H1 (cell line): ENCODE results near the gene ABCA13. TPM values are rescaled to one million over a fixed set of nuclear protein-coding genes. Genes with fewer than 3 reads are reported as not detected.

Experiments used
- CTCF ChIA-PET: fragments of 300-600 bp; sonication (Branson Sonifier 250); formaldehyde crosslinking; loops from one replicate; lab custom pipeline; 2021; ENCODE audit not compliant: partially characterized antibody; lab: Charles Lee
- POLR2A ChIA-PET: fragments of 300-600 bp; sonication (Branson Sonifier 250); formaldehyde crosslinking; loops from one replicate; lab custom pipeline; 2021; ENCODE audit warnings: inconsistent platforms; ENCODE audit not compliant: partially characterized antibody; lab: Charles Lee
- DNase-seq, 2 experiments: peaks; one replicate each; pipeline versions ENCODE4 v3.0.0 to v3.0.0-alpha.2; 2010 to 2022; ENCODE audit warnings: low spot score in 2 of 2, low read depth in 1 of 2, mixed read lengths in 1 of 2
- FAIRE-seq: peaks from 2 replicates; lab custom pipeline; 2011; peaks lifted over from hg19 to GRCh38; lab: Jason Lieb, UNC
- H2AFZ ChIP-seq: 2 replicates; pipeline ENCODE4 v1.8.1; 2012; ENCODE audit warnings: low read length, inconsistent platforms
- H2AK5ac ChIP-seq: 2 replicates; pipeline ENCODE4 v1.6.1; 2013; ENCODE audit warnings: low read depth, low read length
- H2BK120ac ChIP-seq: replicated peaks from 2 replicates; pipeline ENCODE3; 2013; ENCODE audit warnings: low read depth, low read length, inconsistent platforms
- H2BK12ac ChIP-seq: 2 replicates; pipeline ENCODE4 v1.6.1; 2013; ENCODE audit warnings: low read depth, low read length
- H2BK15ac ChIP-seq: 2 replicates; pipeline ENCODE4 v1.6.1; 2013; ENCODE audit warnings: low read length
- H2BK20ac ChIP-seq: 2 replicates; pipeline ENCODE4 v1.6.1; 2013; ENCODE audit warnings: low read length
- H2BK5ac ChIP-seq: 2 replicates; pipeline ENCODE4 v1.6.1; 2013; ENCODE audit warnings: low read depth, low read length
- H3K14ac ChIP-seq: 2 replicates; pipeline ENCODE4 v1.6.1; 2013; ENCODE audit warnings: inconsistent platforms; ENCODE audit not compliant: insufficient read length
- H3K18ac ChIP-seq: 2 replicates; pipeline ENCODE4 v1.6.1; 2013; ENCODE audit warnings: low read length; ENCODE audit errors: extremely low read depth
- H3K23ac ChIP-seq: 2 replicates; pipeline ENCODE4 v1.6.1; 2013; ENCODE audit warnings: inconsistent platforms; ENCODE audit not compliant: insufficient read length
- H3K23me2 ChIP-seq: 2 replicates; pipeline ENCODE4 v1.6.1; 2013; ENCODE audit warnings: low read depth, low read length
- H3K27ac ChIP-seq: 2 replicates; pipeline ENCODE4 v1.6.1; 2011; ENCODE audit warnings: low read depth, low read length, inconsistent platforms
- H3K27me3 ChIP-seq, 4 experiments: replicated peaks in 1 of 4; 1 replicate in 1 of 4; 2 replicates in 3 of 4; pipeline versions ENCODE4 v1.6.1 to v1.8.1; 2011 to 2013; ENCODE audit warnings: low read length in 3 of 4, mild to moderate bottlenecking in 3 of 4, inconsistent platforms in 2 of 4, mixed read lengths in 2 of 4, moderate library complexity in 1 of 4; ENCODE audit not compliant: control insufficient read depth in 3 of 4, insufficient read depth in 3 of 4; ENCODE audit errors: extremely low read depth in 1 of 4
- H3K36me3 ChIP-seq, 4 experiments: 2 replicates each; pipeline versions ENCODE4 v1.6.1 to v1.8.1; 2011 to 2013; ENCODE audit warnings: mild to moderate bottlenecking in 4 of 4, low read length in 3 of 4, moderate library complexity in 2 of 4, control low read depth in 1 of 4, inconsistent platforms in 1 of 4; ENCODE audit not compliant: insufficient read depth in 4 of 4, control insufficient read depth in 2 of 4
- H3K4ac ChIP-seq: replicated peaks from 2 replicates; pipeline ENCODE3; 2013; ENCODE audit warnings: low read length, low read depth, mixed read lengths, inconsistent platforms; ENCODE audit not compliant: insufficient read length
- H3K4me1 ChIP-seq, 4 experiments: replicated peaks in 1 of 4; 1 replicate in 1 of 4; 2 replicates in 3 of 4; pipeline versions ENCODE4 v1.6.1 to v1.8.1; 2011 to 2013; ENCODE audit warnings: low read length in 3 of 4, inconsistent platforms in 2 of 4, mixed read lengths in 1 of 4; ENCODE audit not compliant: insufficient read depth in 4 of 4, control insufficient read depth in 3 of 4
- H3K4me2 ChIP-seq, 2 experiments: 2 replicates each; pipeline versions ENCODE4 v1.6.1 to v1.8.1; 2011 to 2013; ENCODE audit warnings: low read depth in 2 of 2, low read length in 2 of 2, control low read depth in 1 of 2, inconsistent platforms in 1 of 2, mild to moderate bottlenecking in 1 of 2; ENCODE audit not compliant: insufficient read depth in 1 of 2
- H3K4me3 ChIP-seq, 4 experiments: fragments of 200-600, 300-600 bp in 1 of 4; sonication (generic), shearing (Covaris generic), sonication (Bioruptor Twin) in 1 of 4; 2 replicates each; pipeline versions ENCODE4 v1.5.1 to v1.8.1; 2011 to 2016; ENCODE audit warnings: low read length in 4 of 4, low read depth in 3 of 4, control low read depth in 2 of 4, inconsistent platforms in 2 of 4, mild to moderate bottlenecking in 2 of 4, mixed read lengths in 1 of 4, moderate library complexity in 1 of 4; ENCODE audit not compliant: insufficient read depth in 2 of 4; ENCODE audit errors: extremely low read depth in 1 of 4
- H3K56ac ChIP-seq: replicated peaks from 2 replicates; pipeline ENCODE3; 2013; ENCODE audit warnings: low read depth, mild to moderate bottlenecking, mixed read lengths, low read length, inconsistent platforms; ENCODE audit not compliant: insufficient read length
- H3K79me1 ChIP-seq: 2 replicates; pipeline ENCODE4 v1.6.1; 2013; ENCODE audit warnings: low read depth, low read length, control low read depth
- H3K79me2 ChIP-seq, 2 experiments: 2 replicates each; pipeline versions ENCODE4 v1.6.1 to v1.8.1; 2012 to 2013; ENCODE audit warnings: low read length in 2 of 2, mild to moderate bottlenecking in 2 of 2, inconsistent platforms in 1 of 2; ENCODE audit not compliant: insufficient read depth in 2 of 2, control insufficient read depth in 1 of 2
- H3K9ac ChIP-seq, 4 experiments: replicated peaks in 1 of 4; 1 replicate in 1 of 4; 2 replicates in 3 of 4; pipeline versions ENCODE4 v1.6.1 to v1.8.1; 2011 to 2013; ENCODE audit warnings: low read depth in 3 of 4, low read length in 3 of 4, control low read depth in 2 of 4, mild to moderate bottlenecking in 2 of 4, moderate library complexity in 2 of 4, inconsistent platforms in 1 of 4; ENCODE audit errors: extremely low read depth in 1 of 4
- H3K9me3 ChIP-seq, 2 experiments: 2 replicates each; pipeline versions ENCODE4 v1.6.1 to v1.8.1; 2012 to 2013; ENCODE audit warnings: mild to moderate bottlenecking in 2 of 2, moderate library complexity in 2 of 2, control low read depth in 1 of 2, inconsistent platforms in 1 of 2, low read depth in 1 of 2, low read length in 1 of 2, mixed read lengths in 1 of 2; ENCODE audit not compliant: insufficient read depth in 2 of 2
- H4K20me1 ChIP-seq, 2 experiments: replicated peaks in 1 of 2; 2 replicates each; pipeline versions ENCODE3 to v1.8.1; 2011 to 2013; ENCODE audit warnings: inconsistent platforms in 2 of 2, low read length in 2 of 2, mild to moderate bottlenecking in 1 of 2; ENCODE audit not compliant: insufficient read depth in 2 of 2, control insufficient read depth in 1 of 2
- H4K5ac ChIP-seq: 2 replicates; pipeline ENCODE4 v1.6.1; 2013; ENCODE audit warnings: low read length, low read depth, mixed read lengths, inconsistent platforms; ENCODE audit not compliant: insufficient read length
- H4K8ac ChIP-seq: 2 replicates; pipeline ENCODE4 v1.8.0; 2013; ENCODE audit warnings: mild to moderate bottlenecking, moderate library complexity, low read length, inconsistent platforms; ENCODE audit not compliant: insufficient read depth; ENCODE audit errors: extremely low read depth
- H4K91ac ChIP-seq: replicated peaks from 2 replicates; pipeline ENCODE3; 2013; ENCODE audit warnings: low read length, mixed read lengths, inconsistent platforms; ENCODE audit not compliant: insufficient read length
- ATF2 ChIP-seq: IDR thresholded peaks from 2 replicates; pipeline ENCODE4 v1.6.1; 2012; ENCODE audit warnings: low read length, inconsistent platforms
- EP300 ChIP-seq, 2 experiments: IDR thresholded peaks; 1 replicate in 1 of 2; 2 replicates in 1 of 2; pipeline ENCODE4 v1.6.1; 2011 to 2012; ENCODE audit warnings: low read depth in 2 of 2, low read length in 2 of 2, mild to moderate bottlenecking in 2 of 2, borderline replicate concordance in 1 of 2, inconsistent platforms in 1 of 2, moderate library complexity in 1 of 2
- FOSL1 ChIP-seq: IDR thresholded peaks from 2 replicates; pipeline ENCODE4 v1.6.1; 2011; ENCODE audit warnings: mild to moderate bottlenecking, low read depth, low read length, moderate library complexity; ENCODE audit not compliant: insufficient read depth
- GABPA ChIP-seq: IDR thresholded peaks from 2 replicates; pipeline ENCODE4 v1.6.1; 2011; ENCODE audit warnings: mild to moderate bottlenecking, low read length, moderate library complexity, borderline replicate concordance; ENCODE audit not compliant: insufficient read depth
- SAP30 ChIP-seq: fragments of 300-600 bp; sonication (generic); IDR thresholded peaks from 2 replicates; pipeline ENCODE4 v1.7.1; 2012; ENCODE audit warnings: low read length, moderate library complexity, mild to moderate bottlenecking, inconsistent platforms; ENCODE audit not compliant: insufficient read depth, insufficient replicate concordance
- TBP ChIP-seq: IDR thresholded peaks from 2 replicates; pipeline ENCODE4 v1.6.1; 2011; ENCODE audit warnings: low read depth, low read length, improper control_type of control experiment
- TEAD4 ChIP-seq: IDR thresholded peaks from 2 replicates; pipeline ENCODE4 v1.6.1; 2012; ENCODE audit warnings: low read depth, low read length, inconsistent platforms, mixed read lengths
- ZNF274 ChIP-seq: IDR thresholded peaks from 2 replicates; pipeline ENCODE4 v1.7.0; 2012; ENCODE audit warnings: low read length, borderline replicate concordance; ENCODE audit errors: extremely low read depth
- WGBS, 2 experiments: shearing (Covaris generic) in 1 of 2; methylation state at CpG; one replicate each; pipeline versions ENCODE4 v1.1.6 to v1.1.7; 2013 to 2015; ENCODE audit warnings: low lambda C conversion rate in 2 of 2, mixed read lengths in 2 of 2, inconsistent platforms in 1 of 2, low coverage in 1 of 2, missing lambda C conversion rate in 1 of 2; ENCODE audit not compliant: insufficient replicate concordance in 2 of 2, insufficient coverage in 1 of 2, insufficient read length in 1 of 2; ENCODE audit errors: extremely low coverage in 1 of 2, missing lambda C conversion rate in 1 of 2; 5-methylcytosine and 5-hydroxymethylcytosine counted together
- polyA plus RNA-seq, 7 experiments: library from polyadenylated mRNA; depleted of rRNA in 3 of 7; stranded (reverse) in 5 of 7; unstranded in 2 of 7; fragments of >200 nt in 5 of 7; fragments of 200-250 nt in 2 of 7; gene quantifications; 1 replicate in 5 of 7; 2 replicates in 1 of 7; 4 replicates in 1 of 7; pipeline versions ENCODE4 v1.2.1 to v1.2.3, GENCODE V29; 2011 to 2013; ENCODE audit warnings: missing spikeins in 2 of 7, mixed read lengths in 2 of 7
- total RNA-seq: library from RNA; stranded (reverse); fragmentation: NEBNext Ultra II Directional; extraction: Animal tissue kit (Norgen Biotek cat#: 25700); gene quantifications from 2 replicates; pipeline ENCODE4 v1.2.1, GENCODE V29; 2021

The ABCA13 gene
- total and polyA plus RNA-seq, 2 of the 8 experiments (the other 6 are each of a cell fraction or from before 2014, with no cell fraction given): 0.07 to 0.09 TPM

GRCh38 chr7:48148311-48148710 is 22.9 kb upstream of the ABCA13 start:
- WGBS, 2 experiments: 87% methylated on average over 2 of the region's 2 CpGs; no CpG with 5 or more reads in 1 of the 2 experiments
- H3K4me3 ChIP-seq: no peak overlapping the region
- H2AFZ ChIP-seq: no peak overlapping the region
- TF ChIP-seq TBP (no peak), ATF2 (no peak), ZNF274 (no peak), TEAD4 (no peak), EP300 (IDR thresholded peaks at IDR 0.05; ENCODE audit: borderline replicate concordance in 1 of 2, low read depth in 2 of 2, low read length in 2 of 2) (no peak), SAP30 (no peak), FOSL1 (no peak), GABPA (no peak)

More at GRCh38 chr7:48148311-48148710, 22.9 kb upstream of the ABCA13 start:
- peak overlapping the region; percentile 10 for H2BK120ac ChIP-seq
- H3K27ac ChIP-seq: no peak overlapping the region
- FAIRE-seq: no peak
- no peaks in the 10 kb centered on the region for H3K36me3 ChIP-seq
- H3K4ac ChIP-seq: peak overlapping the region; percentile 74
- H3K14ac ChIP-seq: no peak overlapping the region
- H2BK5ac ChIP-seq: 0 out of 2 replicates have a peak overlapping the region, but pooled peaks have one; percentile 35
- H3K18ac ChIP-seq: no peak overlapping the region
- no peak overlapping the region for H3K4me2 ChIP-seq
- H3K9me3 ChIP-seq: 0 out of 4 replicates have a peak, but pooled peaks cover 0 to 3% of the 10 kb centered on the region in 2 experiments
- no peak overlapping the region for H2BK12ac ChIP-seq
- no peak overlapping the region for H4K8ac ChIP-seq
- peaks cover 0 to 4% (median 0%) of the 10 kb centered on the region in 4 experiments; a peak in 1 of 7 replicates for H3K4me1 ChIP-seq
- no peak overlapping the region for H3K9ac ChIP-seq
- H3K23me2 ChIP-seq: 0 out of 2 replicates have a peak, but pooled peaks cover 2% of the 10 kb centered on the region
- H2AK5ac ChIP-seq: no peak overlapping the region
- H3K56ac ChIP-seq: no peak overlapping the region
- H3K79me2 ChIP-seq: no peaks in the 10 kb centered on the region
- no peak overlapping the region for H2BK15ac ChIP-seq
- H4K5ac ChIP-seq: no peak overlapping the region
- H4K91ac ChIP-seq: no peak overlapping the region
- no peaks in the 10 kb centered on the region for H3K27me3 ChIP-seq
- DNase-seq: no peak
- ChIA-PET POLR2A (interaction anchor here (1.2 kb wide), 1 partner anchor 179 kb away, joined by 5 read pairs; no protein-coding TSS in a partner anchor), CTCF (no interaction called here)
- H4K20me1 ChIP-seq: no peaks in the 10 kb centered on the region
- no peak overlapping the region for H3K23ac ChIP-seq
- no peaks in the 10 kb centered on the region for H3K79me1 ChIP-seq
- no peak overlapping the region for H2BK20ac ChIP-seq
